Measurements from ENCODE around the gene SLC26A1. TPM values are rescaled to one million over a fixed set of nuclear protein-coding genes. Genes with fewer than 3 reads are reported as not detected.

SLC26A1 gene
- total RNA-seq, 1 experiment from 2014 or later = 0.22 TPM

- intact Hi-C loops (cut with micrococcal nuclease) = no loop called here
- no peak overlapping the region for H3K4me2 ChIP-seq (ENCODE audit: low read length)
- H3K9me2 ChIP-seq (ENCODE audit: insufficient read depth) = no peaks in the 10 kb centered on the region
- no peak overlapping the region for H3K9ac ChIP-seq (ENCODE audit: low read length)
- H3K4me3 ChIP-seq (replicated peaks in 1 of 2; ENCODE audit: low read depth in 1 of 2, low read length in 2 of 2) = no peak overlapping the region
- BruUV-seq (replicated peaks) = no TSS peak
- ChIA-PET CTCF (no interaction called here), RAD21 (ENCODE audit: low non-redundant PET in 1 of 2, low total read pairs in 2 of 2, uncharacterized antibody in 2 of 2, unreplicated experiment in 2 of 2) (no interaction called here), POLR2A (no interaction called here)
- ATAC-seq (no peak), DNase-seq (ENCODE audit: low read depth, low spot score) (no peak)
- H3K9me3 ChIP-seq (ENCODE audit: control insufficient read depth in 1 of 2, insufficient read depth in 1 of 2, low read depth in 1 of 2, low read length in 2 of 2) = no peaks in the 10 kb centered on the region
- H3K27ac ChIP-seq (ENCODE audit: low read depth, low read length) = no peak overlapping the region
- no peaks in the 10 kb centered on the region for H4K20me1 ChIP-seq (ENCODE audit: insufficient read depth)
- peaks cover 12% of the 10 kb centered on the region; the same call in 1 of the 2 replicates for H3K79me2 ChIP-seq (ENCODE audit: insufficient read depth, low read length)
- no peaks in the 10 kb centered on the region for H3K27me3 ChIP-seq (ENCODE audit: insufficient read depth, low read length)
- H3K36me3 ChIP-seq (ENCODE audit: control insufficient read depth in 1 of 2, insufficient read depth in 2 of 2, low read length in 2 of 2) = peaks cover 3 to 4% of the 10 kb centered on the region in 2 experiments; a peak in 2 of 4 replicates
- no peak overlapping the region for H2AFZ ChIP-seq (ENCODE audit: low read depth, low read length, poor library complexity, severe bottlenecking)
- H3K4me1 ChIP-seq (ENCODE audit: control insufficient read depth in 1 of 2, insufficient read depth in 2 of 2, low read length in 2 of 2) = peaks cover 8 to 13% of the 10 kb centered on the region in 2 experiments
- TF ChIP-seq EZH2phosphoT487 (IDR thresholded peaks at IDR 0.05; ENCODE audit: borderline replicate concordance) (no peak), EZH2 (IDR thresholded peaks at IDR 0.05) (no peak), POLR2AphosphoS5 (IDR thresholded peaks at IDR 0.05; ENCODE audit: low read depth, low read length) (no peak), MAX (IDR thresholded peaks at IDR 0.05) (no peak), CEBPB (IDR thresholded peaks at IDR 0.05; ENCODE audit: low read depth) (no peak)
Measured at GRCh38 chr4:1015746-1016145, 22.5 kb upstream of the SLC26A1 start.

DNA sequence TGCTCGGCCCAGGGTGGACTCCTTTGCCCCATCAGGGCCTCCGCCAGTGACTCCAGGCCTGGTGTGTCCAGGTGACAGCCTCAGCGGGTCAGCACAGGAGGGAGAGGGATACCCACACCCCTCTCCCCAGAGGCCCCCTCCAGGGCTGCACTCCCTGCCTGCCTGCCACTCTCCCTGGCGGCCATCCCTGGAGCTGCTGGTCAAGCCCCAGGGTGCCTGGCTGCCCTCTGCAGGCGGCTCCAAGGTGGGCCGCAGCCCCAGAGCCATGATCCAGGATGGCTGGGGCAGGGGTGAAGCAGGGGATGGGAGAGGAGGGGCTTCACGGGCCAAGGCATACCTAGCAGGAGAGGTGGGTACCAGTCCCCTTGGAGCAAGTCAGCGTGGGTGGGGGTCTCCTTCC lies 22.0 kb upstream of the SLC26A1 start:
- Histone ChIP-seq H3K9me2 (ENCODE audit: insufficient read depth) (no peaks in the 10 kb centered on the region), H3K36me3 (ENCODE audit: control insufficient read depth in 1 of 2, insufficient read depth in 2 of 2, low read length in 2 of 2) (peaks cover 3 to 4% of the 10 kb centered on the region in 2 experiments; a peak in 2 of 4 replicates), H3K4me3 (replicated peaks in 1 of 2; ENCODE audit: low read depth in 1 of 2, low read length in 2 of 2) (no peak overlapping the region), H3K79me2 (ENCODE audit: insufficient read depth, low read length) (peaks cover 12% of the 10 kb centered on the region; the same call in 1 of the 2 replicates), H3K27me3 (ENCODE audit: insufficient read depth, low read length) (no peaks in the 10 kb centered on the region), H3K9me3 (ENCODE audit: control insufficient read depth in 1 of 2, insufficient read depth in 1 of 2, low read depth in 1 of 2, low read length in 2 of 2) (no peaks in the 10 kb centered on the region), H3K9ac (ENCODE audit: low read length) (no peak overlapping the region), H4K20me1 (ENCODE audit: insufficient read depth) (no peaks in the 10 kb centered on the region), H3K4me1 (ENCODE audit: control insufficient read depth in 1 of 2, insufficient read depth in 2 of 2, low read length in 2 of 2) (peaks cover 14 to 19% of the 10 kb centered on the region in 2 experiments), H2AFZ (ENCODE audit: low read depth, low read length, poor library complexity, severe bottlenecking) (no peak overlapping the region), H3K4me2 (ENCODE audit: low read length) (no peak overlapping the region), H3K27ac (ENCODE audit: low read depth, low read length) (no peak overlapping the region)
- intact Hi-C loops (cut with micrococcal nuclease) = no loop called here
- no TSS peak for BruUV-seq (replicated peaks)
- ChIA-PET POLR2A (no interaction called here), RAD21 (ENCODE audit: low non-redundant PET in 1 of 2, low total read pairs in 2 of 2, uncharacterized antibody in 2 of 2, unreplicated experiment in 2 of 2) (no interaction called here), CTCF (no interaction called here)
- no peak for DNase-seq (ENCODE audit: low read depth, low spot score)
- ATAC-seq = no peak
- no peak for TF ChIP-seq EGR1 (IDR thresholded peaks at IDR 0.05; ENCODE audit: low read depth)
- TF ChIP-seq ELF1 (IDR thresholded peaks at IDR 0.05; ENCODE audit: borderline replicate concordance, low read depth) = no peak
- TF ChIP-seq YY1 (IDR thresholded peaks at IDR 0.05; ENCODE audit: extremely low read depth, insufficient replicate concordance, low read depth, low read length) = no peak
- TF ChIP-seq, protein P1, sequence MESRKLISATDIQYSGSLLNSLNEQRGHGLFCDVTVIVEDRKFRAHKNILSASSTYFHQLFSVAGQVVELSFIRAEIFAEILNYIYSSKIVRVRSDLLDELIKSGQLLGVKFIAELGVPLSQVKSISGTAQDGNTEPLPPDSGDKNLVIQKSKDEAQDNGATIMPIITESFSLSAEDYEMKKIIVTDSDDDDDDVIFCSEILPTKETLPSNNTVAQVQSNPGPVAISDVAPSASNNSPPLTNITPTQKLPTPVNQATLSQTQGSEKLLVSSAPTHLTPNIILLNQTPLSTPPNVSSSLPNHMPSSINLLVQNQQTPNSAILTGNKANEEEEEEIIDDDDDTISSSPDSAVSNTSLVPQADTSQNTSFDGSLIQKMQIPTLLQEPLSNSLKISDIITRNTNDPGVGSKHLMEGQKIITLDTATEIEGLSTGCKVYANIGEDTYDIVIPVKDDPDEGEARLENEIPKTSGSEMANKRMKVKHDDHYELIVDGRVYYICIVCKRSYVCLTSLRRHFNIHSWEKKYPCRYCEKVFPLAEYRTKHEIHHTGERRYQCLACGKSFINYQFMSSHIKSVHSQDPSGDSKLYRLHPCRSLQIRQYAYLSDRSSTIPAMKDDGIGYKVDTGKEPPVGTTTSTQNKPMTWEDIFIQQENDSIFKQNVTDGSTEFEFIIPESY (IDR thresholded peaks at IDR 0.05; ENCODE audit: extremely low read depth, insufficient replicate concordance, low read length) = no peak
- TF ChIP-seq, protein P2, sequence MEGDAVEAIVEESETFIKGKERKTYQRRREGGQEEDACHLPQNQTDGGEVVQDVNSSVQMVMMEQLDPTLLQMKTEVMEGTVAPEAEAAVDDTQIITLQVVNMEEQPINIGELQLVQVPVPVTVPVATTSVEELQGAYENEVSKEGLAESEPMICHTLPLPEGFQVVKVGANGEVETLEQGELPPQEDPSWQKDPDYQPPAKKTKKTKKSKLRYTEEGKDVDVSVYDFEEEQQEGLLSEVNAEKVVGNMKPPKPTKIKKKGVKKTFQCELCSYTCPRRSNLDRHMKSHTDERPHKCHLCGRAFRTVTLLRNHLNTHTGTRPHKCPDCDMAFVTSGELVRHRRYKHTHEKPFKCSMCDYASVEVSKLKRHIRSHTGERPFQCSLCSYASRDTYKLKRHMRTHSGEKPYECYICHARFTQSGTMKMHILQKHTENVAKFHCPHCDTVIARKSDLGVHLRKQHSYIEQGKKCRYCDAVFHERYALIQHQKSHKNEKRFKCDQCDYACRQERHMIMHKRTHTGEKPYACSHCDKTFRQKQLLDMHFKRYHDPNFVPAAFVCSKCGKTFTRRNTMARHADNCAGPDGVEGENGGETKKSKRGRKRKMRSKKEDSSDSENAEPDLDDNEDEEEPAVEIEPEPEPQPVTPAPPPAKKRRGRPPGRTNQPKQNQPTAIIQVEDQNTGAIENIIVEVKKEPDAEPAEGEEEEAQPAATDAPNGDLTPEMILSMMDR (IDR thresholded peaks at IDR 0.05 in 2 of 3, conservative IDR thresholded peaks at IDR 0.05 in 1 of 3; ENCODE audit: borderline replicate concordance in 1 of 3, insufficient read depth in 1 of 3, low read depth in 2 of 3, low read length in 2 of 3) = no peak
- no peak for TF ChIP-seq EZH2phosphoT487 (IDR thresholded peaks at IDR 0.05; ENCODE audit: borderline replicate concordance)
- TF ChIP-seq SP1 (IDR thresholded peaks at IDR 0.05; ENCODE audit: low read depth) = no peak
- no peak for TF ChIP-seq POLR2AphosphoS5 (IDR thresholded peaks at IDR 0.05; ENCODE audit: low read depth, low read length)
- TF ChIP-seq ZFX (IDR thresholded peaks at IDR 0.05) = no peak
- TF ChIP-seq SIN3A (IDR thresholded peaks at IDR 0.05; ENCODE audit: low read depth) = no peak
- no peak for TF ChIP-seq TCF7L2 (IDR thresholded peaks at IDR 0.05; ENCODE audit: borderline replicate concordance, extremely low read depth, insufficient read depth, insufficient read length)
- no peak for TF ChIP-seq SRF (IDR thresholded peaks at IDR 0.05; ENCODE audit: low read depth)
- TF ChIP-seq ATF3 (IDR thresholded peaks at IDR 0.05) = no peak
- TF ChIP-seq MAX (IDR thresholded peaks at IDR 0.05) = no peak
